Measurements from ENCODE around the gene CERS1. TPM values are rescaled to one million over a fixed set of nuclear protein-coding genes. Genes with fewer than 3 reads are reported as not detected.

CERS1 gene
- total RNA-seq, 4 donors from 2014 or later: 0.39 to 0.57 TPM; not detected in 2

DNA sequence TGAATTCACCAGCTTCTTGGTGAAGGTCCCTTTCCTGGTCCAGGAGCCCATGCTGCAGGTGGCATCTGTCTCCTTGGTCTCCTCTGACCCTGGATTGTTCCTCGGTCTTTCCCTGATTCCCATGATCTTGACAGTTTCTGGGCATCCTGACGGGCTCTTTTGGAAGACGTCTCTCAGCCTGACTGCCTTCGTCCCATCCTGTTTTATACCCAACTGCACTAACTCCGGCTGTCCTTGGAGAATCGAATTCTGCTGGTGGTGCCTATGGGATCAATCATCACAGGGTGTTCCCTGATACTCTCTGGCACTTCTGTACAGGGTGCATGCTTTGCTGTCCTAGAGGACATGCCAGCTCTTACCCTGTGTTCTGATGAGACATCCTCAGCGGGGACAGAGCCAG lies 19.1 kb downstream of the CERS1 start:
- no peak overlapping the region for H3K4me3 ChIP-seq (ENCODE audit: low read depth, poor library complexity, severe bottlenecking)
- intact Hi-C loops (cut with DNase I; ENCODE audit: low total_unique reads): no loop called here
- whole genome bisulfite sequencing, 2 donors: 96 to 98% methylated on average over 6 to 7 of the region's 7 CpGs
- no peak for DNase-seq (ENCODE audit: low spot score in 2 of 2)
- TF ChIP-seq POLR2A (IDR thresholded peaks at IDR 0.05): no peak
- TF ChIP-seq, protein P1, sequence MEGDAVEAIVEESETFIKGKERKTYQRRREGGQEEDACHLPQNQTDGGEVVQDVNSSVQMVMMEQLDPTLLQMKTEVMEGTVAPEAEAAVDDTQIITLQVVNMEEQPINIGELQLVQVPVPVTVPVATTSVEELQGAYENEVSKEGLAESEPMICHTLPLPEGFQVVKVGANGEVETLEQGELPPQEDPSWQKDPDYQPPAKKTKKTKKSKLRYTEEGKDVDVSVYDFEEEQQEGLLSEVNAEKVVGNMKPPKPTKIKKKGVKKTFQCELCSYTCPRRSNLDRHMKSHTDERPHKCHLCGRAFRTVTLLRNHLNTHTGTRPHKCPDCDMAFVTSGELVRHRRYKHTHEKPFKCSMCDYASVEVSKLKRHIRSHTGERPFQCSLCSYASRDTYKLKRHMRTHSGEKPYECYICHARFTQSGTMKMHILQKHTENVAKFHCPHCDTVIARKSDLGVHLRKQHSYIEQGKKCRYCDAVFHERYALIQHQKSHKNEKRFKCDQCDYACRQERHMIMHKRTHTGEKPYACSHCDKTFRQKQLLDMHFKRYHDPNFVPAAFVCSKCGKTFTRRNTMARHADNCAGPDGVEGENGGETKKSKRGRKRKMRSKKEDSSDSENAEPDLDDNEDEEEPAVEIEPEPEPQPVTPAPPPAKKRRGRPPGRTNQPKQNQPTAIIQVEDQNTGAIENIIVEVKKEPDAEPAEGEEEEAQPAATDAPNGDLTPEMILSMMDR (IDR thresholded peaks at IDR 0.05): no peak

DNA sequence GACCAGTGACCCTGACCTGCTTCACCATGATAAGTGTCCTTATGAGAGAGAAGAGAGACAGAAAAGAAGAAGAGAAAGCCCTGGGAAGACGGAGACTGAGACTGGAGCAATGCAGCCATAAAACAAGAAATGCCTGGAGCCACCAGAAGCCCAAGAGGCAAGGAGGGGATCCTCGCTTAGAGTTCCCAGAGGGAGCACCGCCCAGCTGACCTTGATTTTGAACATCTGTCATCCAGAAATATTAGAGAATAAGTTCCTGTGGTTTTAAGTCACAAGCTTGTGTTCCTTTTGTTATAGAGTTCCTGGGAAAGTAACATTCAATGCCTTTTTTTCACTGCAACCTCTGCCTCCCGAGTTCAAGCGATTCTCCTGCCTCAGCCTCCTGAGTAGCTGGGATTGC lies 20.2 kb downstream of the CERS1 start:
- WGBS, 2 donors: 64 to 71% methylated on average over 5 of the region's 5 CpGs
- no peak overlapping the region for H3K4me3 ChIP-seq (ENCODE audit: low read depth, poor library complexity, severe bottlenecking)
- TF ChIP-seq, protein P1 (IDR thresholded peaks at IDR 0.05): no peak
- no peak for TF ChIP-seq POLR2A (IDR thresholded peaks at IDR 0.05)
- intact Hi-C loops (cut with DNase I; ENCODE audit: low total_unique reads): no loop called here
- no peak for DNase-seq (ENCODE audit: low spot score in 2 of 2)

DNA sequence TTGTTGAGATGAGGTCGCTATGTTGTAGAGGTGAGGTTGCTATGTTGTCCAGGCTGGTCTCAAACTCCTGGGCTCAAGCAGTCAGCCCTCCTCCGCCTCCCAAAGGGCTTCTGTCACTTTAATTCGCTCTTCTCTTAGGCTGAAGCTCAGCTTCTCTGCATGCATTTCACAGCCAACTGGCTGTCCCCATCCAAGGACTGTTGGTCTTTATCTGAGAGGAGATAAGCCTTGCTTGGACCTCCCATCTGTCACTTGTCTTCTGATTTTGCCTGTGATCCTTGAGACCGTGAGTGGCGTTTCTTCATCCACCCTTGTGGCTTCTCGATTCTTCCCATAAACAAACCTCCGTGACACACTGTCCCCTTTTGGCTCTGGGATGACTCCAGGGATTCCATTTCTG lies 24.4 kb downstream of the CERS1 start:
- DNase-seq (ENCODE audit: low spot score in 2 of 2): no peak
- 76 to 80% methylated on average over 7 of the region's 7 CpGs for WGBS, 2 donors
- intact Hi-C loops (cut with DNase I; ENCODE audit: low total_unique reads): no loop called here
- TF ChIP-seq, protein P1 (IDR thresholded peaks at IDR 0.05): no peak
- TF ChIP-seq POLR2A (IDR thresholded peaks at IDR 0.05): no peak
- no peak overlapping the region for H3K4me3 ChIP-seq (ENCODE audit: low read depth, poor library complexity, severe bottlenecking)

DNA sequence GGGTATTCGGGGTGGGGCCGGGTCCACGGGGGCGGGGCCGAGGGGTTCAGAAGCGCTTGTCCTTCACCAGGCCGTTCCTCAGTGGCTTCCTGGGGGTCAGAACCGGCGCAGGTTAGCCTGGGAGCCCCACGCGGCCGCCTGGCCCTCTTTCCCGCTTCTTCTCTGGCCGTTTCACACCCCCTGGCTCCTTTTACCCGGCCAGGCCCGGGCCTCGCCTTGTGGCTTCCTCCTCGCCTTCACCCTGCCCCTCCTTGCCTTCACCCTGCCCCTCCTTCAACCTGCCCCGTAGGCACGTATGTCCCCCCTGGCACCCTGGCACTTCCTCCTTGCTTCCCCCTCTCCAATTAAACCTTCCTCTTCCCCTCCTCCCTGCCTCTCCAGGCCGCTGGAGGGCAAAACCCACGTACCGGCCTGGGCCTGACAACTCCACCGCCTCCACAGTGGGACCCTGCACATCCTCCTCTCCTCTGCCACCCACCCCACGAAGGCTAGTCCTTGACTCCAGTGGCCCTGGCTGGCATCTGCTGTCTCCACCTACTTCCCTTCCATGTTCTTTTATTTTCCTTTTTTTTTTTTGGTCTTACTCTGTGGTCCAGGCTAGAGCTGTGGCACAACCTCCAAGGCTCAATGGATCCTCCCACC lies 25.3 kb downstream of the CERS1 start:
- WGBS, 2 donors: 35 to 45% methylated on average over 25 of the region's 25 CpGs
- no peak for DNase-seq (ENCODE audit: low spot score in 2 of 2)
- no peak overlapping the region for H3K4me3 ChIP-seq (ENCODE audit: low read depth, poor library complexity, severe bottlenecking)
- intact Hi-C loops (cut with DNase I; ENCODE audit: low total_unique reads): no loop called here
- TF ChIP-seq, protein P1 (IDR thresholded peaks at IDR 0.05): no peak
- TF ChIP-seq POLR2A (IDR thresholded peaks at IDR 0.05): no peak

DNA sequence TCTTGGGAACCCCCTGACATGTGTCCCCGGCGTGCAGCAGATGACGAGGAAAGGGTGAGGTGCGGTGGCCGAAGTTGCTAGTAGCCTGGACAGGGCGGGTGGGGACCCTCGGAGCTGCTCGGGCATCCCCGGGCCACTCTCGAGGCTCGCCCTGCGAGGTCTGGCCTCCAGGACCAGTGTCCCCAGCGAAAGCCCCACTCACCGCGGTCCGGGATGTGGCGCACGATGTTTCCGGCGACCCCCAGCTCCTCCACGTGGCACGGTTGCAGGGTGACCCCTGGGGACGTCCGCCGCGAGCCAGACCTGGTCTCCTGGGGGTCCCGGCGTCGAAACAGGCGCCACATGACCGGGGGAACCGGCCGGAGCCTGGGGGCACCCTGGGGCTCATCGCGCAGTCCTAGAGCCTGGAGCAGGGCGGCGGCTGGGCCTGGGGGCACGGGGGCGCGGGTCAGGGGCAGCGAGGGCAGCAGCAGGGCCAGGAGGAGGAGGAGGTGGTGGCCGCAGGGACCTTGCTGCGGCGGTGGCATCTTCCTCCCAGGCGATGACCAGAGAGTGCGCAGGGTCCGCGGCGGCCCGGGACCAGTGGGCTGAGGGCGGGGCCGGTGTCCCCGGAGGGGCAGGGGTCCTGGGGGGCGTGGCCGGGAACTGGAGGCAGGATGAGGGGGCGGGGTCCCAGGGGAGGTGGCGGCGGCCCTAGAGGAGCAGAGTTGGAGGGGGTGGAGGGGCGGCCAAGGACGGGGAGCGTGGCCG lies 26.0 kb downstream of the CERS1 start:
- H3K4me3 ChIP-seq (ENCODE audit: low read depth, poor library complexity, severe bottlenecking): no peak overlapping the region
- TF ChIP-seq POLR2A (IDR thresholded peaks at IDR 0.05): no peak
- TF ChIP-seq, protein P1 (IDR thresholded peaks at IDR 0.05): no peak
- no peak for DNase-seq (ENCODE audit: low spot score in 2 of 2)
- 22 to 48% methylated on average over 9 to 24 of the region's 62 CpGs for WGBS, 2 donors
- intact Hi-C loops (cut with DNase I; ENCODE audit: low total_unique reads): no loop called here
